Adrenal gland (tissue), 5 donors: ENCODE measurements around the gene CIDEC.

Experiments
- CTCF ChIP-seq, 6 experiments: fragments of 450-650 bp in 4 of 6; fragments of 200-600 bp in 2 of 6; sonication (generic) in 1 of 6; IDR thresholded peaks; 1 replicate in 5 of 6; 2 replicates in 1 of 6; pipeline versions ENCODE4 v1.5.1 to v1.8.0; 2016 to 2021; ENCODE audit warnings: antibody characterized with exemption in 6 of 6, mild to moderate bottlenecking in 2 of 6, moderate library complexity in 1 of 6
- POLR2A ChIP-seq, 2 donors: fragments of 450-650 bp; IDR thresholded peaks; one replicate each; pipeline ENCODE4 v1.6.1; 2017; ENCODE audit warnings: antibody characterized with exemption in 2 of 2, mild to moderate bottlenecking in 2 of 2, moderate library complexity in 1 of 2
- donor health status: DM: no; HTN: no; CAD: no.

DNA sequence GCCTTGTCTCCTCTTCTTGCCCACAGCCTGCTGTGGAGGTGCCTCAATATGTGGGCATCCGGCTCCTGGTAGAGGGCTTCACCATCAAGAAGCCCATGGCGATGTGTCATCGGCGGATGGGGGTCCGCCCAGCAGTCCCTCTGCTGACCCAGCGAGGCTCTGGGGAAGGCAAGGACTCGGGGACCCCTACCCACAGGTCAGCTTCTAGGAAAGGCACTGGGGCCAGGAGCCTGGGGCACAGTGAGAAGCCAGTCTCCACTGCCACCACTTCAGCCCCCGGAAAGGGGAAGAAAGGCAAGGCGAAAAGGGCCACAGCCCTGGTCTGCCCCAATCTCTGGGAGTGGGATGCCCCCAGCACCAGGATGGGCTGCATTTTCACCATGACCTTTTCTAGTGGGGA lies 47.0 kb downstream of the CIDEC start:
- TF ChIP-seq CTCF (IDR thresholded peaks at IDR 0.05) (no peak), POLR2A (IDR thresholded peaks at IDR 0.05) (no peak)
